HepG2 (cell line): Measurements from ENCODE around the gene PDILT.

Experiments
- CTCF ChIP-seq: sonication (generic); formaldehyde crosslinking; IDR thresholded peaks from 2 replicates; pipeline ENCODE4 v1.5.0; 2020; ENCODE audit warnings: mild to moderate bottlenecking, missing genetic modification reagents, moderate library complexity
- NFIC ChIP-seq: IDR thresholded peaks from 2 replicates; pipeline ENCODE4 v1.6.1; 2012; ENCODE audit warnings: mild to moderate bottlenecking, low read length, inconsistent platforms
- STAT5B ChIP-seq: sonication (generic); formaldehyde crosslinking; IDR thresholded peaks from 2 replicates; pipeline ENCODE4 v1.4.0; 2020; ENCODE audit warnings: missing genetic modification reagents
- ZBTB1 ChIP-seq: sonication (generic); formaldehyde crosslinking; IDR thresholded peaks from 2 replicates; pipeline ENCODE4 v1.4.0; 2020; ENCODE audit warnings: missing genetic modification reagents, borderline replicate concordance
- ZNF552 ChIP-seq: sonication (generic); formaldehyde crosslinking; IDR thresholded peaks from 2 replicates; pipeline ENCODE4 v1.9.0; 2022; ENCODE audit warnings: missing genetic modification reagents, mild to moderate bottlenecking, borderline replicate concordance
- ZNF766 ChIP-seq: sonication (generic); formaldehyde crosslinking; IDR thresholded peaks from 2 replicates; pipeline ENCODE4 v1.5.0; 2020; ENCODE audit warnings: missing genetic modification reagents, borderline replicate concordance
- TF ChIP-seq, protein P1 (sequence below): sonication (generic); formaldehyde crosslinking; IDR thresholded peaks from 2 replicates; pipeline ENCODE4 v1.4.0; 2020; ENCODE audit warnings: missing genetic modification reagents

DNA sequence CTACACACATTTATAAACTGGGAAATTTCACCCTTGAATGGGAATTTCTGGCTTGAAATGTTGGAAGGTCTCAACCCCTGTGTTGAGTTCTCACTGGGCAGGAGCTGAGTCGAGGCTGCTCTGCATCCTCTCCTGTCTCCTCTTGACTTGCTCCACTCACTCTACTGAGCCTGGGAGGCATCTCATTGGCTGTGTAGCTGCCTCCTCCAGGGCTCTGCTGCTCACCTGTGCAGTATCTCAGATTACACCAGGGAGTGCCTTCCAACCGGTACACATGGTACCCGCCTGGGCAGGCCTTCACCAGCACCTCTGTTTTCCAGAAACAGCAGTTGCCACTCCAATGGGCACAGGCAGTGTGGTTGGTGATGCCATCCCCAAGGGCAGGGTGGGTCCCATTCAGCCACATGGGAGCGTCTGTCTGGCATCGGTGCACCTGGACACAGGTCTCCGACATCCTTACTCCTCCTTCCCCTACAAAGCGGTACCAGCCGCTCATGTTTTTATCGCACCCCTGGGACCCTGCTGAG, 80.9 kb downstream of the PDILT start:
- no peak for TF ChIP-seq NFIC
- TF ChIP-seq, protein P1, sequence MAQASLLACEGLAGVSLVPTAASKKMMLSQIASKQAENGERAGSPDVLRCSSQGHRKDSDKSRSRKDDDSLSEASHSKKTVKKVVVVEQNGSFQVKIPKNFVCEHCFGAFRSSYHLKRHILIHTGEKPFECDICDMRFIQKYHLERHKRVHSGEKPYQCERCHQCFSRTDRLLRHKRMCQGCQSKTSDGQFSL (CRISPR knock-in tag) = no peak
- TF ChIP-seq STAT5B (CRISPR knock-in tag) = no peak
- no peak for TF ChIP-seq ZNF552 (CRISPR knock-in tag)
- no peak for TF ChIP-seq ZBTB1 (CRISPR knock-in tag)
- no peak for TF ChIP-seq CTCF (CRISPR knock-in tag)
- TF ChIP-seq ZNF766 = no peak
